Tibial artery (tissue), 4 donors: ENCODE results near the gene FZD7.

Experiments used
- DNase-seq, 2 donors: peaks; one replicate each; pipeline ENCODE4 v3.0.0-alpha.2; 2019
- H3K27ac ChIP-seq, 2 donors: fragments of 200-600 bp; sonication (generic) in 1 of 2; 1 replicate in 1 of 2; 2 replicates in 1 of 2; pipeline ENCODE4 v1.5.1; 2018 to 2019; ENCODE audit warnings: mild to moderate bottlenecking in 1 of 2
- H3K27me3 ChIP-seq, 2 donors: fragments of 200-600 bp; sonication (generic) in 1 of 2; one replicate each; pipeline versions ENCODE4 v1.5.1 to v1.6.0; 2016 to 2019
- H3K36me3 ChIP-seq, 3 donors: fragments of 200-600 bp; sonication (generic) in 2 of 3; one replicate each; pipeline ENCODE4 v1.5.1; 2016 to 2019; ENCODE audit warnings: mild to moderate bottlenecking in 2 of 3
- H3K4me1 ChIP-seq, 4 donors: fragments of 200-600 bp; sonication (generic) in 2 of 4; 1 replicate in 3 of 4; 2 replicates in 1 of 4; pipeline ENCODE4 v1.5.1; 2016 to 2019
- H3K4me3 ChIP-seq, 2 donors: fragments of 200-600 bp; sonication (generic) in 1 of 2; 1 replicate in 1 of 2; 2 replicates in 1 of 2; pipeline ENCODE4 v1.5.1; 2018 to 2019; ENCODE audit warnings: mild to moderate bottlenecking in 2 of 2
- H3K9me3 ChIP-seq, 3 donors: fragments of 200-600 bp; sonication (generic) in 1 of 3; one replicate each; pipeline ENCODE4 v1.5.1; 2016 to 2019
- CTCF ChIP-seq, 2 experiments: fragments of 200-600 bp in 1 of 2; fragments of 450-650 bp in 1 of 2; IDR thresholded peaks; one replicate each; pipeline ENCODE4 v1.5.1; 2017 to 2019; ENCODE audit warnings: antibody characterized with exemption in 2 of 2, mild to moderate bottlenecking in 1 of 2, moderate library complexity in 1 of 2
- intact Hi-C: fragments of 100-400 bp; cut with DNase I; formaldehyde crosslinking; loops from one replicate; pipeline ENCODE4 v1.15.0; 2023; ENCODE audit warnings: low total_unique reads

The FZD7 gene

GRCh38 chr2:202066875-202067274 is 33.2 kb downstream of the FZD7 start:
- no peak for TF ChIP-seq CTCF (IDR thresholded peaks at IDR 0.05)
- Histone ChIP-seq H3K4me3 (no peak overlapping the region), H3K27ac (no peak overlapping the region), H3K36me3 (no peaks in the 10 kb centered on the region), H3K9me3 (no peaks in the 10 kb centered on the region), H3K27me3 (no peaks in the 10 kb centered on the region), H3K4me1 (peaks cover 0 to 14% (median 4%) of the 10 kb centered on the region in 4 donors)
- no peak for DNase-seq
- intact Hi-C loops: no loop called here

- no peak overlapping the region for H3K27ac ChIP-seq
- no peaks in the 10 kb centered on the region for H3K27me3 ChIP-seq
- H3K4me1 ChIP-seq: peaks cover 0 to 14% (median 4%) of the 10 kb centered on the region in 4 donors
- no peak overlapping the region for H3K4me3 ChIP-seq
- no peak for DNase-seq
- no peaks in the 10 kb centered on the region for H3K36me3 ChIP-seq
- no peaks in the 10 kb centered on the region for H3K9me3 ChIP-seq
- no peak for TF ChIP-seq CTCF (IDR thresholded peaks at IDR 0.05)
- intact Hi-C loops: no loop called here
These were observed 33.9 kb downstream of the FZD7 start for GRCh38 chr2:202067589-202067988.

GRCh38 chr2:202069170-202070067 is 35.8 kb downstream of the FZD7 start:
- Histone ChIP-seq H3K36me3 (no peaks in the 10 kb centered on the region), H3K4me3 (no peak overlapping the region), H3K4me1 (peaks cover 0 to 3% (median 1%) of the 10 kb centered on the region in 4 donors), H3K9me3 (no peaks in the 10 kb centered on the region), H3K27me3 (no peaks in the 10 kb centered on the region), H3K27ac (no peak overlapping the region)
- TF ChIP-seq CTCF (IDR thresholded peaks at IDR 0.05): no peak
- DNase-seq: no peak
- intact Hi-C loops: no loop called here

GRCh38 chr2:202071107-202071506 is 37.5 kb downstream of the FZD7 start:
- Histone ChIP-seq H3K27ac (no peak overlapping the region), H3K36me3 (no peaks in the 10 kb centered on the region), H3K9me3 (no peaks in the 10 kb centered on the region), H3K27me3 (no peaks in the 10 kb centered on the region), H3K4me3 (no peak overlapping the region), H3K4me1 (no peaks in the 10 kb centered on the region)
- DNase-seq: no peak
- TF ChIP-seq CTCF (IDR thresholded peaks at IDR 0.05): no peak
- intact Hi-C loops: no loop called here

GRCh38 chr2:202072226-202072625 is 38.6 kb downstream of the FZD7 start:
- no peaks in the 10 kb centered on the region for H3K4me1 ChIP-seq
- H3K36me3 ChIP-seq: no peaks in the 10 kb centered on the region
- intact Hi-C loops: no loop called here
- TF ChIP-seq CTCF (IDR thresholded peaks at IDR 0.05): no peak
- no peak for DNase-seq
- H3K4me3 ChIP-seq: no peak overlapping the region
- H3K27me3 ChIP-seq: no peaks in the 10 kb centered on the region
- no peaks in the 10 kb centered on the region for H3K9me3 ChIP-seq
- no peak overlapping the region for H3K27ac ChIP-seq
